Sigmoid colon (tissue), 4 donors: ENCODE results near the gene CD36.

Experiments used
- EP300 ChIP-seq, 4 donors: sonication (generic); formaldehyde crosslinking; IDR thresholded peaks; one replicate each; pipeline ENCODE4 v1.6.1; 2017; ENCODE audit warnings: antibody characterized with exemption in 4 of 4
- POLR2A ChIP-seq, 2 donors: fragments of 450-650 bp; IDR thresholded peaks; one replicate each; pipeline ENCODE4 v1.6.1; 2016; ENCODE audit warnings: antibody characterized with exemption in 2 of 2, mild to moderate bottlenecking in 2 of 2, moderate library complexity in 2 of 2
- POLR2AphosphoS5 ChIP-seq, 4 donors: sonication (generic); formaldehyde crosslinking; IDR thresholded peaks; one replicate each; pipeline ENCODE4 v1.6.1; 2017; ENCODE audit warnings: antibody characterized with exemption in 4 of 4
- TF ChIP-seq, protein P1 (sequence below), 4 experiments: fragments of 450-650 bp in 3 of 4; fragments of 200-600 bp in 1 of 4; IDR thresholded peaks; one replicate each; pipeline ENCODE4 v1.5.1; 2016 to 2019; ENCODE audit warnings: antibody characterized with exemption in 4 of 4, mild to moderate bottlenecking in 3 of 4, moderate library complexity in 2 of 4

DNA sequence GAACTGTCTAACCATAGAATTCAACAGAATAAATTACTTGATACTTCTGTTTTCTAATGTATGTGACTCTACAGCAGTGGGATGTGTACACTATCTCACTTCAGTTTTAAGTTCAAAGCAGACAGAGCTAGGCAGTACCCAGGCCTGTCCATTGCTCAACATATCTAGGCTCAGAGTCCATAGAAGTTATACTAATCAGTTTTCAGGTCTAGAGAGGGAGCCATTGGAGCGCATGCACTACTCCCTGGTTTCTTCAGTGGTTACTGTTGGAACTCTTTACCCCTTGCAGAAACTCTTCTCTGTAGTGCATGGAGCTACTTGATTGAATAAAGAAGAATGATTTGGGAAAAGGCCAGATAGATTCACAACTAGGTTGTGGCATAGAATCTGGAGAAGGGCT, 4.4 kb downstream of the CD36 start:
- TF ChIP-seq, protein P1, sequence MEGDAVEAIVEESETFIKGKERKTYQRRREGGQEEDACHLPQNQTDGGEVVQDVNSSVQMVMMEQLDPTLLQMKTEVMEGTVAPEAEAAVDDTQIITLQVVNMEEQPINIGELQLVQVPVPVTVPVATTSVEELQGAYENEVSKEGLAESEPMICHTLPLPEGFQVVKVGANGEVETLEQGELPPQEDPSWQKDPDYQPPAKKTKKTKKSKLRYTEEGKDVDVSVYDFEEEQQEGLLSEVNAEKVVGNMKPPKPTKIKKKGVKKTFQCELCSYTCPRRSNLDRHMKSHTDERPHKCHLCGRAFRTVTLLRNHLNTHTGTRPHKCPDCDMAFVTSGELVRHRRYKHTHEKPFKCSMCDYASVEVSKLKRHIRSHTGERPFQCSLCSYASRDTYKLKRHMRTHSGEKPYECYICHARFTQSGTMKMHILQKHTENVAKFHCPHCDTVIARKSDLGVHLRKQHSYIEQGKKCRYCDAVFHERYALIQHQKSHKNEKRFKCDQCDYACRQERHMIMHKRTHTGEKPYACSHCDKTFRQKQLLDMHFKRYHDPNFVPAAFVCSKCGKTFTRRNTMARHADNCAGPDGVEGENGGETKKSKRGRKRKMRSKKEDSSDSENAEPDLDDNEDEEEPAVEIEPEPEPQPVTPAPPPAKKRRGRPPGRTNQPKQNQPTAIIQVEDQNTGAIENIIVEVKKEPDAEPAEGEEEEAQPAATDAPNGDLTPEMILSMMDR (IDR thresholded peaks at IDR 0.05): no peak
- TF ChIP-seq POLR2A (IDR thresholded peaks at IDR 0.05): no peak
- TF ChIP-seq POLR2AphosphoS5 (IDR thresholded peaks at IDR 0.05): no peak
- no peak for TF ChIP-seq EP300 (IDR thresholded peaks at IDR 0.05)
